Measurements from ENCODE around the gene GTPBP10. TPM values are rescaled to one million over a fixed set of nuclear protein-coding genes. Genes with fewer than 3 reads are reported as not detected.
A peak's percentile ranks its signal among the peaks of the same experiment; 100 is the strongest.

Gene GTPBP10
- total and polyA plus RNA-seq, 9 of the 15 experiments (the other 6 are each of a cell fraction or from before 2014, with no cell fraction given), result 34.6 to 89.8 (median 76.4) TPM

- TF ChIP-seq ZNF318 (IDR thresholded peaks at IDR 0.05; ENCODE audit: borderline replicate concordance in 1 of 2, low read depth in 1 of 2), result peak in 1 of 2 experiments; percentile 60; a peak in 1 of 4 replicates
- peak; percentile 88 for TF ChIP-seq TAF9B (IDR thresholded peaks at IDR 0.05; ENCODE audit: partially characterized antibody)
- TF ChIP-seq HDAC3 (IDR thresholded peaks at IDR 0.05; ENCODE audit: borderline replicate concordance, partially characterized antibody), result no peak
- no peak for TF ChIP-seq NFE2L1 (tag; IDR thresholded peaks at IDR 0.05; ENCODE audit: borderline replicate concordance, low read depth)
- TF ChIP-seq ZNF76 (CRISPR knock-in tag; IDR thresholded peaks at IDR 0.05; ENCODE audit: borderline replicate concordance), result no peak
- TF ChIP-seq CBFB (CRISPR knock-in tag; IDR thresholded peaks at IDR 0.05), result peak; percentile 87
- peak; percentile 44 to 91 (median 84) for TF ChIP-seq YY1 (IDR thresholded peaks at IDR 0.05; ENCODE audit: borderline replicate concordance in 1 of 3, control insufficient read depth in 1 of 3, extremely low read depth in 1 of 3, insufficient read depth in 3 of 3, insufficient read length in 1 of 3, insufficient replicate concordance in 2 of 3, low read depth in 1 of 3, low read length in 2 of 3)
- no peak for TF ChIP-seq SFPQ (IDR thresholded peaks at IDR 0.05; ENCODE audit: low read depth, low read length)
- TF ChIP-seq EHMT2 (IDR thresholded peaks at IDR 0.05), result no peak
- TF ChIP-seq ZNF217 (CRISPR knock-in tag; IDR thresholded peaks at IDR 0.05), result no peak
- no peak for TF ChIP-seq ZNF224 (CRISPR knock-in tag; IDR thresholded peaks at IDR 0.05)
- no peak for TF ChIP-seq SMARCB1 (IDR thresholded peaks at IDR 0.05; ENCODE audit: insufficient read length, low read depth)
- peak; percentile 19; the same call in 1 of the 2 replicates for TF ChIP-seq MTA2 (IDR thresholded peaks at IDR 0.05; ENCODE audit: low read depth)
- TF ChIP-seq ZNF589 (CRISPR knock-in tag; IDR thresholded peaks at IDR 0.05; ENCODE audit: low read depth), result no peak
- TF ChIP-seq SAFB2 (IDR thresholded peaks at IDR 0.05; ENCODE audit: borderline replicate concordance, low read depth, low read length, severe bottlenecking), result no peak
Measured at GRCh38 chr7:90346336-90347125, at the start of gene GTPBP10 (continued).
